HCT116 (cell line): ENCODE measurements around the gene ZNF541. TPM values are rescaled to one million over a fixed set of nuclear protein-coding genes. Genes with fewer than 3 reads are reported as not detected.

Experiments
- ATAC-seq: fragments of 200-7000 bp; cut with Tn5 transposase; 2 replicates; pipeline ENCODE4 v1.9.1; 2020; ENCODE audit warnings: mild to moderate bottlenecking, moderate library complexity
- BruUV-seq: library from RNA; stranded (reverse); fragments of 400-500 nt; replicated peaks from 2 replicates; lab custom pipeline; 2021; lab: Mats Ljungman, UMichigan
- CTCF ChIA-PET: fragments of 300-600 bp; sonication (Branson Sonifier 250); formaldehyde crosslinking; loops from one replicate; lab custom pipeline; 2021; ENCODE audit warnings: antibody characterized with exemption; lab: Charles Lee
- POLR2A ChIA-PET: fragments of 300-600, 350-600 bp; sonication (Branson Sonifier 250); formaldehyde crosslinking; loops from one replicate; lab custom pipeline; 2021; ENCODE audit warnings: antibody characterized with exemption; lab: Charles Lee
- RAD21 ChIA-PET, 2 experiments: fragments of 300-600 bp; sonication (Branson Sonifier 250); formaldehyde crosslinking; loops; one replicate each; lab custom pipeline; 2023; ENCODE audit warnings: low total read pairs in 2 of 2; ENCODE audit not compliant: uncharacterized antibody in 2 of 2, unreplicated experiment in 2 of 2, low non-redundant PET in 1 of 2; lab: Charles Lee
- DNase-seq: peaks from one replicate; pipeline ENCODE4 v3.0.0-alpha.2; 2010; ENCODE audit warnings: low read depth, low spot score
- H2AFZ ChIP-seq: fragments of 200-600 bp; shearing (Covaris generic), sonication (generic); 2 replicates; pipeline ENCODE4 v1.6.1; 2017; ENCODE audit warnings: low read depth, mixed run types, mixed read lengths, antibody characterized with exemption, low read length; ENCODE audit not compliant: poor library complexity, severe bottlenecking
- H3K27ac ChIP-seq: 2 replicates; pipeline ENCODE4 v1.5.1; 2012; ENCODE audit warnings: low read depth, low read length
- H3K27me3 ChIP-seq: fragments of 200-600 bp; sonication (generic); 2 replicates; pipeline ENCODE4 v1.6.1; 2016; ENCODE audit warnings: mixed run types, low read length, mixed read lengths; ENCODE audit not compliant: insufficient read depth
- H3K36me3 ChIP-seq, 2 experiments: fragments of 200-500 bp in 1 of 2; fragments of 200-600 bp in 1 of 2; sonication (Bioruptor generic) in 1 of 2; sonication (generic) in 1 of 2; 2 replicates each; pipeline versions ENCODE4 v1.5.1 to v1.6.1; 2014 to 2016; ENCODE audit warnings: low read length in 2 of 2, inconsistent platforms in 1 of 2, mixed read lengths in 1 of 2, mixed run types in 1 of 2; ENCODE audit not compliant: insufficient read depth in 2 of 2, control insufficient read depth in 1 of 2
- H3K4me1 ChIP-seq, 2 experiments: fragments of 200-600 bp in 1 of 2; sonication (generic) in 1 of 2; 2 replicates each; pipeline versions ENCODE4 v1.5.1 to v1.6.1; 2012 to 2017; ENCODE audit warnings: low read length in 2 of 2, inconsistent platforms in 1 of 2, mild to moderate bottlenecking in 1 of 2, mixed read lengths in 1 of 2, mixed run types in 1 of 2, moderate library complexity in 1 of 2; ENCODE audit not compliant: insufficient read depth in 2 of 2, control insufficient read depth in 1 of 2
- H3K4me2 ChIP-seq: fragments of 200-600 bp; sonication (generic); 2 replicates; pipeline ENCODE4 v1.6.1; 2017; ENCODE audit warnings: mixed run types, low read length, mixed read lengths
- H3K4me3 ChIP-seq, 2 experiments: fragments of 200-600 bp in 1 of 2; sonication (generic) in 1 of 2; replicated peaks in 1 of 2; 2 replicates each; pipeline ENCODE4 v1.5.1; 2011 to 2016; ENCODE audit warnings: low read length in 2 of 2, control low read depth in 1 of 2, low read depth in 1 of 2, mild to moderate bottlenecking in 1 of 2, mixed read lengths in 1 of 2, mixed run types in 1 of 2
- H3K79me2 ChIP-seq: fragments of 200-600 bp; sonication (generic); 2 replicates; pipeline ENCODE4 v1.6.1; 2017; ENCODE audit warnings: mild to moderate bottlenecking, mixed run types, low read length, moderate library complexity, mixed read lengths; ENCODE audit not compliant: insufficient read depth
- H3K9ac ChIP-seq: fragments of 200-600 bp; sonication (generic); 2 replicates; pipeline ENCODE4 v1.6.1; 2016; ENCODE audit warnings: low read length, mixed read lengths
- H3K9me2 ChIP-seq: fragments of 200-600 bp; sonication (generic), shearing (Covaris generic); 2 replicates; pipeline ENCODE4 v1.6.1; 2017; ENCODE audit warnings: mixed run types, mild to moderate bottlenecking, moderate library complexity; ENCODE audit not compliant: insufficient read depth
- H3K9me3 ChIP-seq, 2 experiments: fragments of 200-500 bp in 1 of 2; fragments of 200-600 bp in 1 of 2; sonication (Bioruptor generic) in 1 of 2; sonication (generic) in 1 of 2; 2 replicates each; pipeline ENCODE4 v1.6.1; 2014 to 2017; ENCODE audit warnings: low read length in 2 of 2, mixed read lengths in 2 of 2, inconsistent platforms in 1 of 2, low read depth in 1 of 2, mild to moderate bottlenecking in 1 of 2, mixed run types in 1 of 2, moderate library complexity in 1 of 2; ENCODE audit not compliant: control insufficient read depth in 1 of 2, insufficient read depth in 1 of 2
- H4K20me1 ChIP-seq: fragments of 200-600 bp; sonication (generic), shearing (Covaris generic); 2 replicates; pipeline ENCODE4 v1.6.1; 2017; ENCODE audit warnings: mixed run types, mild to moderate bottlenecking, moderate library complexity; ENCODE audit not compliant: insufficient read depth
- CBX3 ChIP-seq: IDR thresholded peaks from 2 replicates; pipeline ENCODE4 v1.6.1; 2012; ENCODE audit warnings: low read depth
- EGR1 ChIP-seq: IDR thresholded peaks from 2 replicates; pipeline ENCODE4 v1.6.1; 2012; ENCODE audit warnings: low read depth
- ELF1 ChIP-seq: IDR thresholded peaks from 2 replicates; pipeline ENCODE4 v1.6.1; 2012; ENCODE audit warnings: low read depth, borderline replicate concordance
- EZH2 ChIP-seq: fragments of 200-600 bp; sonication (generic); IDR thresholded peaks from 2 replicates; pipeline ENCODE4 v1.6.1; 2017; ENCODE audit warnings: antibody characterized with exemption, mixed run types
- EZH2phosphoT487 ChIP-seq: fragments of 200-600 bp; IDR thresholded peaks from 2 replicates; pipeline ENCODE4 v1.6.1; 2018; ENCODE audit warnings: antibody characterized with exemption, borderline replicate concordance
- FOSL1 ChIP-seq: IDR thresholded peaks from 2 replicates; pipeline ENCODE4 v1.6.1; 2012; ENCODE audit warnings: low read depth
- POLR2AphosphoS5 ChIP-seq: IDR thresholded peaks from 2 replicates; pipeline ENCODE4 v1.6.1; 2011; ENCODE audit warnings: mild to moderate bottlenecking, low read depth, low read length, moderate library complexity
- RAD21 ChIP-seq: IDR thresholded peaks from 2 replicates; pipeline ENCODE4 v1.6.1; 2012; ENCODE audit warnings: low read depth, mild to moderate bottlenecking
- SIN3A ChIP-seq: IDR thresholded peaks from 2 replicates; pipeline ENCODE4 v1.6.1; 2012; ENCODE audit warnings: low read depth
- SP1 ChIP-seq: IDR thresholded peaks from 2 replicates; pipeline ENCODE4 v1.6.1; 2012; ENCODE audit warnings: low read depth
- SRF ChIP-seq: IDR thresholded peaks from 2 replicates; pipeline ENCODE4 v1.6.1; 2012; ENCODE audit warnings: low read depth
- YY1 ChIP-seq: IDR thresholded peaks from 2 replicates; pipeline ENCODE4 v1.6.1; 2011; ENCODE audit warnings: low read length, low read depth, moderate library complexity, mild to moderate bottlenecking; ENCODE audit not compliant: insufficient replicate concordance; ENCODE audit errors: extremely low read depth
- intact Hi-C: fragments of 100-400 bp; cut with micrococcal nuclease; formaldehyde crosslinking; loops from 2 replicates; pipeline ENCODE4 v1.10.0; 2022
- total RNA-seq: library from RNA; stranded (reverse); gene quantifications from one replicate; pipeline ENCODE4 v1.2.1, GENCODE V29; 2021; ENCODE audit not compliant: unreplicated experiment
- TF ChIP-seq, protein P1 (sequence below): IDR thresholded peaks from 2 replicates; pipeline ENCODE4 v1.6.1; 2011; ENCODE audit warnings: mild to moderate bottlenecking, low read length, moderate library complexity; ENCODE audit not compliant: insufficient replicate concordance; ENCODE audit errors: extremely low read depth
- TF ChIP-seq, protein P2 (sequence below): IDR thresholded peaks from 2 replicates; pipeline ENCODE4 v1.6.1; 2012
- TF ChIP-seq, protein P3 (sequence below), 3 experiments: fragments of 200-600 bp in 1 of 3; sonication (generic) in 1 of 3; IDR thresholded peaks in 2 of 3; conservative IDR thresholded peaks in 1 of 3; 2 replicates each; pipeline ENCODE4 v1.5.1; 2012 to 2017; ENCODE audit warnings: low read depth in 2 of 3, low read length in 2 of 3, antibody characterized with exemption in 1 of 3, borderline replicate concordance in 1 of 3, control low read depth in 1 of 3, mild to moderate bottlenecking in 1 of 3, mixed read lengths in 1 of 3, mixed run types in 1 of 3, moderate library complexity in 1 of 3; ENCODE audit not compliant: insufficient read depth in 1 of 3

ZNF541 gene
- total RNA-seq, 1 experiment from 2014 or later = not detected

DNA sequence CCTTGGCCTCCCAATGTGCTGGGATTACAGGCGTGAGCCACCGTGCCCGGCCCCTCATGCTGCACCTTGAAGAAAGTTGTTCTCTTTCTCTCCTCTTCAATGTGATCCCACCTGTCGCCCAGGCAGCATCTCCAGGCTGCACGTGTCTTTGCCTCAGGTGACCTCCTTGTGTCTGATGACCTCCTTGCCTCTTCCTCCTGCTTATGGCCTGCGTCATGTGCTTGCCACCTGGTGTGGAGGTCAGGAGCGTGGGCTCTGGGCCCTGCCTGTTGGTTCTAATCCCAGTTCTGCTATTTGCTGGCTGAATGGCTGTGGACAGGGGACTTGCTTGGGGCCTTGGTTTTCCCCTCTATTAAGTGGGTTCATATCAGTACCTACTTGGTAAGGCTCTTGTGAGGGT lies 42.3 kb upstream of the ZNF541 start:
- ChIA-PET RAD21 (no interaction called here), CTCF (no interaction called here), POLR2A (no interaction called here)
- ATAC-seq = no peak
- no peak overlapping the region for H3K27ac ChIP-seq
- H3K9me2 ChIP-seq = no peaks in the 10 kb centered on the region
- no peak overlapping the region for H3K4me3 ChIP-seq
- no peaks in the 10 kb centered on the region for H4K20me1 ChIP-seq
- H3K36me3 ChIP-seq = no peaks in the 10 kb centered on the region
- TF ChIP-seq RAD21 (no peak), EZH2phosphoT487 (no peak), SRF (no peak)
- TF ChIP-seq, protein P1, sequence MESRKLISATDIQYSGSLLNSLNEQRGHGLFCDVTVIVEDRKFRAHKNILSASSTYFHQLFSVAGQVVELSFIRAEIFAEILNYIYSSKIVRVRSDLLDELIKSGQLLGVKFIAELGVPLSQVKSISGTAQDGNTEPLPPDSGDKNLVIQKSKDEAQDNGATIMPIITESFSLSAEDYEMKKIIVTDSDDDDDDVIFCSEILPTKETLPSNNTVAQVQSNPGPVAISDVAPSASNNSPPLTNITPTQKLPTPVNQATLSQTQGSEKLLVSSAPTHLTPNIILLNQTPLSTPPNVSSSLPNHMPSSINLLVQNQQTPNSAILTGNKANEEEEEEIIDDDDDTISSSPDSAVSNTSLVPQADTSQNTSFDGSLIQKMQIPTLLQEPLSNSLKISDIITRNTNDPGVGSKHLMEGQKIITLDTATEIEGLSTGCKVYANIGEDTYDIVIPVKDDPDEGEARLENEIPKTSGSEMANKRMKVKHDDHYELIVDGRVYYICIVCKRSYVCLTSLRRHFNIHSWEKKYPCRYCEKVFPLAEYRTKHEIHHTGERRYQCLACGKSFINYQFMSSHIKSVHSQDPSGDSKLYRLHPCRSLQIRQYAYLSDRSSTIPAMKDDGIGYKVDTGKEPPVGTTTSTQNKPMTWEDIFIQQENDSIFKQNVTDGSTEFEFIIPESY = no peak
- no TSS peak for BruUV-seq
- H2AFZ ChIP-seq = no peak overlapping the region
- DNase-seq = no peak
- no peak overlapping the region for H3K4me2 ChIP-seq
- peaks cover 8 to 13% of the 10 kb centered on the region in 2 experiments; a peak in 3 of 4 replicates for H3K4me1 ChIP-seq
- intact Hi-C loops = no loop called here
- H3K79me2 ChIP-seq = peaks cover 90% of the 10 kb centered on the region
- H3K9ac ChIP-seq = no peak overlapping the region
- H3K27me3 ChIP-seq = no peaks in the 10 kb centered on the region
- H3K9me3 ChIP-seq = no peaks in the 10 kb centered on the region

DNA sequence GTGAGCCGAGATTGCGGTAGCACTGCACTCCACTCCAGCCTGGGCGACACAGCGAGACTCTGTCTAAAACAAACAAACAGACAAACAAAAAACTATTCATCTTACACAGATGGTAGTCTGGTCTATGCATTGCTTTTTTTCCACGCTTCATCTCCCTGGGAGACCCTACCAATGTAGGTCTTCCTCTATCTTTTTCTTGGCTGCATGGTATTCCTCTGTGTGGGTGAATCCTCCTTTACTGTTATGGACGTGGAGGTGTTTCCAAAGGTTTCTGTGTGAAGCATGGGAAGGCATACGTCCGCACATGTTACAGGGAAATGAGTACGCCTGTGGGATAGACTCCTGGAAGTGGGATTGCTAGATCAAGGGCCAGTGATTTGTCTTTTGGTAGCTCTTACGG lies 41.6 kb upstream of the ZNF541 start:
- ChIA-PET POLR2A (no interaction called here), CTCF (no interaction called here), RAD21 (no interaction called here)
- no TSS peak for BruUV-seq
- intact Hi-C loops = no loop called here
- Histone ChIP-seq H3K27me3 (no peaks in the 10 kb centered on the region), H3K4me3 (no peak overlapping the region), H3K9me2 (no peaks in the 10 kb centered on the region), H3K9ac (no peak overlapping the region), H3K36me3 (no peaks in the 10 kb centered on the region), H3K27ac (no peak overlapping the region), H4K20me1 (no peaks in the 10 kb centered on the region), H3K4me1 (peaks cover 8 to 15% of the 10 kb centered on the region in 2 experiments; a peak in 3 of 4 replicates), H3K9me3 (no peaks in the 10 kb centered on the region), H3K79me2 (peaks cover 90% of the 10 kb centered on the region), H3K4me2 (no peak overlapping the region), H2AFZ (no peak overlapping the region)
- DNase-seq (no peak), ATAC-seq (no peak)
- TF ChIP-seq EGR1 = no peak
- TF ChIP-seq SP1 = no peak
- TF ChIP-seq POLR2AphosphoS5 = no peak
- TF ChIP-seq, protein P1 = no peak
- TF ChIP-seq CBX3 = no peak
- TF ChIP-seq, protein P2, sequence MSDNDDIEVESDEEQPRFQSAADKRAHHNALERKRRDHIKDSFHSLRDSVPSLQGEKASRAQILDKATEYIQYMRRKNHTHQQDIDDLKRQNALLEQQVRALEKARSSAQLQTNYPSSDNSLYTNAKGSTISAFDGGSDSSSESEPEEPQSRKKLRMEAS = no peak
- TF ChIP-seq ELF1 = no peak
- TF ChIP-seq EZH2 = no peak
- TF ChIP-seq FOSL1 = no peak
- TF ChIP-seq, protein P3, sequence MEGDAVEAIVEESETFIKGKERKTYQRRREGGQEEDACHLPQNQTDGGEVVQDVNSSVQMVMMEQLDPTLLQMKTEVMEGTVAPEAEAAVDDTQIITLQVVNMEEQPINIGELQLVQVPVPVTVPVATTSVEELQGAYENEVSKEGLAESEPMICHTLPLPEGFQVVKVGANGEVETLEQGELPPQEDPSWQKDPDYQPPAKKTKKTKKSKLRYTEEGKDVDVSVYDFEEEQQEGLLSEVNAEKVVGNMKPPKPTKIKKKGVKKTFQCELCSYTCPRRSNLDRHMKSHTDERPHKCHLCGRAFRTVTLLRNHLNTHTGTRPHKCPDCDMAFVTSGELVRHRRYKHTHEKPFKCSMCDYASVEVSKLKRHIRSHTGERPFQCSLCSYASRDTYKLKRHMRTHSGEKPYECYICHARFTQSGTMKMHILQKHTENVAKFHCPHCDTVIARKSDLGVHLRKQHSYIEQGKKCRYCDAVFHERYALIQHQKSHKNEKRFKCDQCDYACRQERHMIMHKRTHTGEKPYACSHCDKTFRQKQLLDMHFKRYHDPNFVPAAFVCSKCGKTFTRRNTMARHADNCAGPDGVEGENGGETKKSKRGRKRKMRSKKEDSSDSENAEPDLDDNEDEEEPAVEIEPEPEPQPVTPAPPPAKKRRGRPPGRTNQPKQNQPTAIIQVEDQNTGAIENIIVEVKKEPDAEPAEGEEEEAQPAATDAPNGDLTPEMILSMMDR (IDR thresholded peaks at IDR 0.05 in 2 of 3, conservative IDR thresholded peaks at IDR 0.05 in 1 of 3; ENCODE audit: borderline replicate concordance in 1 of 3, insufficient read depth in 1 of 3, low read depth in 2 of 3, low read length in 2 of 3) = no peak
- TF ChIP-seq YY1 = no peak
- no peak for TF ChIP-seq SIN3A
